IMR-90 (cell line): ENCODE data around the gene MEIKIN. TPM values are rescaled to one million over a fixed set of nuclear protein-coding genes. Genes with fewer than 3 reads are reported as not detected.

Experiments used
- ATAC-seq: fragments of 200-7000 bp; cut with Tn5 transposase; 2 replicates; pipeline ENCODE4 v1.9.1; 2020; ENCODE audit warnings: low read depth, mild to moderate bottlenecking, moderate library complexity
- BruUV-seq: library from RNA; stranded (reverse); fragments of 400-500 nt; replicated peaks from 2 replicates; lab custom pipeline; 2021; lab: Mats Ljungman, UMichigan
- CTCF ChIA-PET: fragments of 300-600 bp; formaldehyde crosslinking; extraction: SDS; loops from one replicate; lab custom pipeline; 2021; ENCODE audit warnings: antibody characterized with exemption; lab: Yijun Ruan, JAX
- POLR2A ChIA-PET: fragments of 300-600 bp; sonication (Branson Sonifier 250); formaldehyde crosslinking; loops from one replicate; lab custom pipeline; 2022; ENCODE audit warnings: antibody characterized with exemption; ENCODE audit not compliant: unreplicated experiment; lab: Charles Lee
- DNase-seq: peaks from one replicate; pipeline ENCODE4 v3.0.0; 2013
- H2AFZ ChIP-seq: replicated peaks from 2 replicates; pipeline ENCODE3; 2013; ENCODE audit warnings: low read length, mild to moderate bottlenecking; ENCODE audit not compliant: poor library complexity
- H2AK5ac ChIP-seq: 2 replicates; pipeline ENCODE4 v1.6.1; 2013; ENCODE audit warnings: low read depth, low read length, inconsistent platforms
- H2AK9ac ChIP-seq: replicated peaks from 2 replicates; pipeline ENCODE3; 2013; ENCODE audit warnings: mild to moderate bottlenecking, low read depth, low read length, moderate library complexity; ENCODE audit not compliant: poor library complexity
- H2BK120ac ChIP-seq: 2 replicates; pipeline ENCODE4 v1.6.1; 2013; ENCODE audit warnings: low read depth, low read length, inconsistent platforms
- H2BK15ac ChIP-seq: 3 replicates; pipeline ENCODE4 v1.6.1; 2013; ENCODE audit warnings: low read depth, low read length, inconsistent platforms
- H2BK20ac ChIP-seq: 2 replicates; pipeline ENCODE4 v1.6.1; 2013; ENCODE audit warnings: low read depth, mild to moderate bottlenecking, inconsistent platforms, low read length, moderate library complexity
- H2BK5ac ChIP-seq: 2 replicates; pipeline ENCODE4 v1.6.1; 2013; ENCODE audit warnings: mild to moderate bottlenecking, low read depth, low read length, inconsistent platforms; ENCODE audit not compliant: poor library complexity, severe bottlenecking
- H3K14ac ChIP-seq: replicated peaks from 2 replicates; pipeline ENCODE4 v1.6.1; 2013; ENCODE audit warnings: low read depth, low read length, inconsistent platforms
- H3K18ac ChIP-seq: 2 replicates; pipeline ENCODE4 v1.6.1; 2013; ENCODE audit warnings: low read depth, low read length, control low read depth
- H3K23ac ChIP-seq: 2 replicates; pipeline ENCODE4 v1.6.1; 2013; ENCODE audit warnings: low read depth, low read length, inconsistent platforms
- H3K27ac ChIP-seq: 2 replicates; pipeline ENCODE4 v1.5.1; 2013; ENCODE audit warnings: mild to moderate bottlenecking, control low read depth, low read length; ENCODE audit not compliant: insufficient read depth
- H3K27me3 ChIP-seq: 2 replicates; pipeline ENCODE4 v1.6.1; 2013; ENCODE audit warnings: low read length; ENCODE audit not compliant: control insufficient read depth, insufficient read depth
- H3K36me3 ChIP-seq: 2 replicates; pipeline ENCODE4 v1.6.1; 2013; ENCODE audit warnings: low read length, mixed read lengths; ENCODE audit not compliant: control insufficient read depth, insufficient read depth
- H3K4ac ChIP-seq: 2 replicates; pipeline ENCODE4 v1.6.1; 2013; ENCODE audit warnings: low read depth, low read length, inconsistent platforms
- H3K4me1 ChIP-seq: 2 replicates; pipeline ENCODE4 v1.6.1; 2013; ENCODE audit warnings: low read length, mixed read lengths; ENCODE audit not compliant: control insufficient read depth, insufficient read depth
- H3K4me2 ChIP-seq: 2 replicates; pipeline ENCODE4 v1.6.1; 2013; ENCODE audit warnings: low read depth, mild to moderate bottlenecking, control low read depth, low read length, moderate library complexity
- H3K4me3 ChIP-seq: 2 replicates; pipeline ENCODE4 v1.5.1; 2013; ENCODE audit warnings: low read depth, mild to moderate bottlenecking, control low read depth, low read length, moderate library complexity; ENCODE audit not compliant: insufficient read depth
- H3K56ac ChIP-seq: 2 replicates; pipeline ENCODE4 v1.6.1; 2013; ENCODE audit warnings: low read length, inconsistent platforms; ENCODE audit not compliant: insufficient read depth; ENCODE audit errors: extremely low read depth
- H3K79me1 ChIP-seq, 2 experiments: 2 replicates each; pipeline ENCODE4 v1.6.1; 2013; ENCODE audit warnings: low read length in 2 of 2, inconsistent platforms in 1 of 2, low read depth in 1 of 2
- H3K9ac ChIP-seq: 2 replicates; pipeline ENCODE4 v1.6.1; 2013; ENCODE audit warnings: low read depth, low read length, control low read depth
- H3K9me1 ChIP-seq: 2 replicates; pipeline ENCODE4 v1.6.1; 2013; ENCODE audit warnings: low read length, inconsistent platforms; ENCODE audit not compliant: insufficient read depth
- H3K9me3 ChIP-seq: 2 replicates; pipeline ENCODE4 v1.6.1; 2013; ENCODE audit warnings: low read length; ENCODE audit not compliant: control insufficient read depth, insufficient read depth
- H4K20me1 ChIP-seq: 2 replicates; pipeline ENCODE4 v1.6.1; 2013; ENCODE audit warnings: low read length, inconsistent platforms; ENCODE audit not compliant: insufficient read depth
- H4K5ac ChIP-seq: 2 replicates; pipeline ENCODE4 v1.6.1; 2013; ENCODE audit warnings: mild to moderate bottlenecking, low read depth, low read length, control low read depth
- H4K8ac ChIP-seq, 2 experiments: 2 replicates each; pipeline ENCODE4 v1.6.1; 2013; ENCODE audit warnings: low read depth in 2 of 2, low read length in 2 of 2, control low read depth in 1 of 2, inconsistent platforms in 1 of 2
- H4K91ac ChIP-seq: 2 replicates; pipeline ENCODE4 v1.6.1; 2013; ENCODE audit warnings: low read depth, low read length, inconsistent platforms; ENCODE audit not compliant: insufficient read depth
- BHLHE40 ChIP-seq: fragments of 150-350 bp; IDR thresholded peaks from 2 replicates; pipeline ENCODE4 v1.6.1; 2016; ENCODE audit warnings: mild to moderate bottlenecking, low read depth, low read length
- CEBPB ChIP-seq: IDR thresholded peaks from 2 replicates; pipeline ENCODE4 v1.6.1; 2012; ENCODE audit warnings: low read depth, low read length, improper control_type of control experiment
- RFX5 ChIP-seq: IDR thresholded peaks from 2 replicates; pipeline ENCODE4 v1.8.0; 2012; ENCODE audit warnings: low read depth, mild to moderate bottlenecking, low read length, moderate library complexity
- WGBS, 2 experiments: methylation state at CpG; one replicate each; pipeline versions ENCODE4 v1.1.5 to v1.1.7; 2013; ENCODE audit warnings: missing lambda C conversion rate in 2 of 2; ENCODE audit not compliant: insufficient read length in 1 of 2; ENCODE audit errors: extremely low coverage in 2 of 2; 5-methylcytosine and 5-hydroxymethylcytosine counted together
- dilution Hi-C: fragments of 300-500 bp; cut with HindIII; formaldehyde crosslinking; loops from one replicate; pipeline ENCODE4 v1.14.3; 2018; ENCODE audit warnings: low sequenced_read_pairs; ENCODE audit not compliant: unreplicated experiment
- in situ Hi-C: fragments of 300-500 bp; cut with MboI; formaldehyde crosslinking; loops from 3 replicates; pipeline ENCODE4 v1.14.3; 2019; ENCODE audit warnings: low sequenced_read_pairs, inconsistent platforms, mixed read lengths
- intact Hi-C: fragments of 100-400 bp; cut with micrococcal nuclease; formaldehyde crosslinking; loops from 2 replicates; pipeline ENCODE4 v1.10.0; 2022
- polyA plus RNA-seq, 3 experiments: library from polyadenylated mRNA; depleted of rRNA; stranded (reverse); fragments of >200 nt; gene quantifications; 2 replicates each; pipeline ENCODE4 v1.2.3, GENCODE V29; 2012; ENCODE audit warnings: low replicate concordance in 1 of 3
- total RNA-seq: library from RNA; depleted of rRNA; stranded (reverse); fragments of >200 nt; gene quantifications from 2 replicates; pipeline ENCODE4 v1.2.3, GENCODE V29; 2012
- TF ChIP-seq, protein P1 (sequence below): fragments of 150-350 bp; IDR thresholded peaks from 2 replicates; pipeline ENCODE4 v1.6.1; 2017; ENCODE audit warnings: mild to moderate bottlenecking, antibody characterized with exemption, low read length, low read depth

Gene MEIKIN
- total and polyA plus RNA-seq, 2 of the 4 experiments (the other 2 are of a cell fraction), result not detected

GRCh38 chr5:131959906-131960305, 14.4 kb upstream of the MEIKIN start:
- DNase-seq (no peak), ATAC-seq (no peak)
- H3K9ac ChIP-seq, result no peak overlapping the region
- H3K79me1 ChIP-seq, result no peaks in the 10 kb centered on the region
- no peaks in the 10 kb centered on the region for H4K20me1 ChIP-seq
- H2AK9ac ChIP-seq, result no peak overlapping the region
- no peak overlapping the region for H4K8ac ChIP-seq
- no peak overlapping the region for H3K4ac ChIP-seq
- no peaks in the 10 kb centered on the region for H3K9me3 ChIP-seq
- H3K9me1 ChIP-seq, result no peaks in the 10 kb centered on the region
- H3K4me1 ChIP-seq, result no peaks in the 10 kb centered on the region
- in situ Hi-C loops (no loop called here), intact Hi-C loops (no loop called here), dilution Hi-C loops (no loop called here)
- no peak overlapping the region for H3K4me3 ChIP-seq
- no peak overlapping the region for H3K23ac ChIP-seq
- H3K18ac ChIP-seq, result no peak overlapping the region
- H3K27me3 ChIP-seq, result peaks cover 2% of the 10 kb centered on the region
- no CpG with 5 or more reads among the region's 3 CpGs for WGBS, 2 experiments
- no peak overlapping the region for H2BK120ac ChIP-seq
- no peak overlapping the region for H2AK5ac ChIP-seq
- H3K36me3 ChIP-seq, result no peaks in the 10 kb centered on the region
- no peak overlapping the region for H4K91ac ChIP-seq
- H2BK20ac ChIP-seq, result no peak overlapping the region
- no peak overlapping the region for H3K4me2 ChIP-seq
- H2BK5ac ChIP-seq, result no peak overlapping the region
- no peak overlapping the region for H2AFZ ChIP-seq
- ChIA-PET CTCF (interaction anchor here (0.6 kb wide), 1 partner anchor 338 kb away, joined by 3 read pairs; no protein-coding TSS in a partner anchor), POLR2A (no interaction called here)
- no peak overlapping the region for H2BK15ac ChIP-seq
- no peak overlapping the region for H4K5ac ChIP-seq
- no peak overlapping the region for H3K56ac ChIP-seq
- H3K14ac ChIP-seq, result no peak overlapping the region
- H3K27ac ChIP-seq, result no peak overlapping the region
- no TSS peak for BruUV-seq
- TF ChIP-seq RFX5 (no peak), BHLHE40 (no peak), CEBPB (no peak)
- TF ChIP-seq, protein P1, sequence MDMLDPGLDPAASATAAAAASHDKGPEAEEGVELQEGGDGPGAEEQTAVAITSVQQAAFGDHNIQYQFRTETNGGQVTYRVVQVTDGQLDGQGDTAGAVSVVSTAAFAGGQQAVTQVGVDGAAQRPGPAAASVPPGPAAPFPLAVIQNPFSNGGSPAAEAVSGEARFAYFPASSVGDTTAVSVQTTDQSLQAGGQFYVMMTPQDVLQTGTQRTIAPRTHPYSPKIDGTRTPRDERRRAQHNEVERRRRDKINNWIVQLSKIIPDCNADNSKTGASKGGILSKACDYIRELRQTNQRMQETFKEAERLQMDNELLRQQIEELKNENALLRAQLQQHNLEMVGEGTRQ, result no peak
